ENCODE results near the gene LMO7. TPM values are rescaled to one million over a fixed set of nuclear protein-coding genes. Genes with fewer than 3 reads are reported as not detected.
"Not testable (repeated sequence)": the region's sequence is repeated elsewhere in the genome, so short reads cannot be mapped to it uniquely, and the experiment has no call there.

The LMO7 gene
- total and polyA plus RNA-seq, 8 donors = 14.7 to 50.4 (median 29.1) TPM

- Histone ChIP-seq H3K27ac (no peak overlapping the region), H3K27me3 (no peaks in the 10 kb centered on the region), H3K4me1 (no peaks in the 10 kb centered on the region), H3K9me3 (no peaks in the 10 kb centered on the region), H3K36me3 (no peaks in the 10 kb centered on the region), H3K4me3 (no peak overlapping the region)
- DNase-seq = no peak
- ATAC-seq = no peak
- intact Hi-C loops (cut with DNase I) = no loop called here
- no peak for FAIRE-seq
- 90 to 93% methylated on average over 3 of the region's 3 CpGs for WGBS, 2 donors
- TF ChIP-seq CTCF (IDR thresholded peaks at IDR 0.05) = no peak
These were observed 100.0 kb downstream of the LMO7 start for GRCh38 chr13:75736173-75736572.

- intact Hi-C loops (cut with DNase I) = no loop called here
- WGBS, 2 donors = 43 to 63% methylated on average over 1 of the region's 1 CpG
- no peaks in the 10 kb centered on the region for H3K36me3 ChIP-seq
- H3K27ac ChIP-seq = no peak overlapping the region
- ATAC-seq (no peak), FAIRE-seq (no peak), DNase-seq (no peak)
- no peaks in the 10 kb centered on the region for H3K9me3 ChIP-seq
- H3K4me1 ChIP-seq = no peaks in the 10 kb centered on the region
- no peak for TF ChIP-seq CTCF (IDR thresholded peaks at IDR 0.05)
- H3K27me3 ChIP-seq = no peaks in the 10 kb centered on the region
- H3K4me3 ChIP-seq = no peak overlapping the region
These were observed 102.7 kb downstream of the LMO7 start for GRCh38 chr13:75738841-75739240.

GRCh38 chr13:75739244-75739868, 103.2 kb downstream of the LMO7 start:
- ATAC-seq = no peak
- H3K9me3 ChIP-seq = no peaks in the 10 kb centered on the region
- no peaks in the 10 kb centered on the region for H3K27me3 ChIP-seq
- H3K36me3 ChIP-seq = no peaks in the 10 kb centered on the region
- FAIRE-seq = no peak
- no peak for TF ChIP-seq CTCF (IDR thresholded peaks at IDR 0.05)
- WGBS, 2 donors = 93 to 95% methylated on average over 2 of the region's 2 CpGs
- H3K27ac ChIP-seq = no peak overlapping the region
- no peak overlapping the region for H3K4me3 ChIP-seq
- no peak for DNase-seq
- H3K4me1 ChIP-seq = no peaks in the 10 kb centered on the region
- intact Hi-C loops (cut with DNase I) = no loop called here

- FAIRE-seq (no peak), DNase-seq (no peak), ATAC-seq (no peak)
- no peaks in the 10 kb centered on the region for H3K9me3 ChIP-seq
- H3K4me3 ChIP-seq = no peak overlapping the region
- no peak overlapping the region for H3K27ac ChIP-seq
- TF ChIP-seq CTCF (IDR thresholded peaks at IDR 0.05) = no peak
- no peaks in the 10 kb centered on the region for H3K4me1 ChIP-seq
- H3K36me3 ChIP-seq = no peaks in the 10 kb centered on the region
- intact Hi-C loops (cut with DNase I) = no loop called here
- WGBS, 2 donors = 97% methylated on average over 4 of the region's 4 CpGs
- no peaks in the 10 kb centered on the region for H3K27me3 ChIP-seq
These were observed 103.9 kb downstream of the LMO7 start for GRCh38 chr13:75740031-75740430.

- H3K4me3 ChIP-seq; ATAC-seq; H3K27me3 ChIP-seq; H3K36me3 ChIP-seq; H3K27ac ChIP-seq; H3K9me3 ChIP-seq; FAIRE-seq; H3K4me1 ChIP-seq; intact Hi-C loops (cut with DNase I); DNase-seq: not testable (repeated sequence)
- WGBS, 2 donors = 90 to 94% methylated on average over 1 of the region's 1 CpG
These were observed 106.9 kb downstream of the LMO7 start for GRCh38 chr13:75743072-75743471.

All from pancreas (tissue), 10 donors.